WTC11 (cell line): ENCODE measurements around the gene SFMBT1. TPM values are rescaled to one million over a fixed set of nuclear protein-coding genes. Genes with fewer than 3 reads are reported as not detected.

ENCODE experiments used
- ATAC-seq: fragments of 200-7000 bp; cut with Tn5 transposase; 2 replicates; pipeline ENCODE4 v1.10.0; 2021; ENCODE audit warnings: mild to moderate bottlenecking, moderate library complexity
- CTCF ChIA-PET: fragments of 300-600 bp; sonication (Branson Sonifier 250); formaldehyde crosslinking; loops from one replicate; lab custom pipeline; 2021; ENCODE audit warnings: antibody characterized with exemption; lab: Charles Lee
- POLR2A ChIA-PET: fragments of 350-600 bp; sonication (Branson Sonifier 250); formaldehyde crosslinking; loops from one replicate; lab custom pipeline; 2021; ENCODE audit warnings: antibody characterized with exemption; lab: Charles Lee
- DNase-seq: peaks from one replicate; pipeline ENCODE4 v3.0.0; 2021; ENCODE audit warnings: low spot score
- H3K27ac Mint-ChIP-seq: 2 replicates; pipeline ENCODE4 v1.8.0; 2021; ENCODE audit warnings: mixed read lengths
- H3K27me3 Mint-ChIP-seq: 2 replicates; pipeline ENCODE4 v1.8.0; 2021; ENCODE audit warnings: low read depth, mild to moderate bottlenecking, moderate library complexity, mixed read lengths
- H3K36me3 Mint-ChIP-seq: 2 replicates; pipeline ENCODE4 v1.8.0; 2021; ENCODE audit warnings: mixed read lengths
- H3K4me1 Mint-ChIP-seq: 2 replicates; pipeline ENCODE4 v1.8.0; 2022; ENCODE audit warnings: mixed read lengths
- H3K4me3 Mint-ChIP-seq: 2 replicates; pipeline ENCODE4 v1.8.0; 2021; ENCODE audit warnings: mild to moderate bottlenecking, moderate library complexity, mixed read lengths
- H3K9me3 Mint-ChIP-seq: 2 replicates; pipeline ENCODE4 v1.8.0; 2021; ENCODE audit warnings: mixed read lengths
- ARID4B ChIP-seq: sonication (generic); formaldehyde crosslinking; IDR thresholded peaks from 2 replicates; pipeline ENCODE4 v1.8.0; 2023; ENCODE audit warnings: missing genetic modification reagents, mild to moderate bottlenecking, borderline replicate concordance
- ATF1 ChIP-seq: sonication (generic); formaldehyde crosslinking; IDR thresholded peaks from 2 replicates; pipeline ENCODE4 v1.8.1; 2023; ENCODE audit warnings: mild to moderate bottlenecking, moderate library complexity, missing genetic modification reagents
- CREM ChIP-seq: sonication (generic); formaldehyde crosslinking; IDR thresholded peaks from 2 replicates; pipeline ENCODE4 v1.8.1; 2022; ENCODE audit warnings: mild to moderate bottlenecking, missing genetic modification reagents, moderate library complexity
- E2F4 ChIP-seq: sonication (generic); formaldehyde crosslinking; IDR thresholded peaks from 2 replicates; pipeline ENCODE4 v1.8.1; 2022; ENCODE audit warnings: low read depth, mild to moderate bottlenecking, moderate library complexity, missing genetic modification reagents, borderline replicate concordance
- FOXK1 ChIP-seq: sonication (generic); formaldehyde crosslinking; IDR thresholded peaks from 2 replicates; pipeline ENCODE4 v1.8.0; 2022; ENCODE audit warnings: mild to moderate bottlenecking, moderate library complexity, missing genetic modification reagents
- HMGXB4 ChIP-seq: sonication (generic); formaldehyde crosslinking; IDR thresholded peaks from 2 replicates; pipeline ENCODE4 v1.8.1; 2023; ENCODE audit warnings: mild to moderate bottlenecking, moderate library complexity, missing genetic modification reagents
- RELA ChIP-seq: sonication (generic); formaldehyde crosslinking; IDR thresholded peaks from 2 replicates; pipeline ENCODE4 v1.8.1; 2022; ENCODE audit warnings: missing genetic modification reagents, mild to moderate bottlenecking, borderline replicate concordance
- SOX15 ChIP-seq: fragments of 250-450 bp; sonication (Bioruptor Pico); IDR thresholded peaks from 2 replicates; pipeline ENCODE4 v1.9.0; 2021; ENCODE audit warnings: mild to moderate bottlenecking
- SP1 ChIP-seq: sonication (generic); formaldehyde crosslinking; conservative IDR thresholded peaks from 2 replicates; pipeline ENCODE4 v1.8.1; 2022; ENCODE audit warnings: missing genetic modification reagents
- TCF7 ChIP-seq: sonication (generic); formaldehyde crosslinking; IDR thresholded peaks from 2 replicates; pipeline ENCODE4 v1.8.0; 2022; ENCODE audit warnings: mild to moderate bottlenecking, low read depth, missing genetic modification reagents, moderate library complexity
- TEAD1 ChIP-seq: sonication (generic); formaldehyde crosslinking; IDR thresholded peaks from 2 replicates; pipeline ENCODE4 v1.8.0; 2022; ENCODE audit warnings: mild to moderate bottlenecking, missing genetic modification reagents
- TEAD4 ChIP-seq: sonication (generic); formaldehyde crosslinking; IDR thresholded peaks from 2 replicates; pipeline ENCODE4 v1.8.0; 2022; ENCODE audit warnings: mild to moderate bottlenecking, missing genetic modification reagents
- TP53 ChIP-seq: sonication (generic); formaldehyde crosslinking; IDR thresholded peaks from 2 replicates; pipeline ENCODE4 v1.8.1; 2023; ENCODE audit warnings: mild to moderate bottlenecking, missing genetic modification reagents
- ZNF232 ChIP-seq: sonication (generic); formaldehyde crosslinking; IDR thresholded peaks from 2 replicates; pipeline ENCODE4 v1.8.0; 2022; ENCODE audit warnings: mild to moderate bottlenecking, missing genetic modification reagents
- ZNF263 ChIP-seq: sonication (generic); formaldehyde crosslinking; IDR thresholded peaks from 2 replicates; pipeline ENCODE4 v1.8.1; 2022; ENCODE audit warnings: low read depth, mild to moderate bottlenecking, moderate library complexity, missing genetic modification reagents
- ZNF416 ChIP-seq: fragments of 250-450 bp; sonication (Bioruptor Pico); IDR thresholded peaks from 2 replicates; pipeline ENCODE4 v1.9.0; 2021; ENCODE audit warnings: mild to moderate bottlenecking, inconsistent platforms
- total RNA-seq: library from RNA; stranded (reverse); gene quantifications from 3 replicates; pipeline ENCODE4 v1.2.3, GENCODE V29; 2021
- TF ChIP-seq, protein P1 (sequence below): sonication (generic); formaldehyde crosslinking; IDR thresholded peaks from 2 replicates; pipeline ENCODE4 v1.8.0; 2023; ENCODE audit warnings: missing genetic modification reagents
- TF ChIP-seq, protein P2 (sequence below): sonication (generic); formaldehyde crosslinking; IDR thresholded peaks from 2 replicates; pipeline ENCODE4 v1.8.0; 2022; ENCODE audit warnings: mild to moderate bottlenecking, missing genetic modification reagents
- TF ChIP-seq, protein P3 (sequence below): sonication (generic); formaldehyde crosslinking; conservative IDR thresholded peaks from 2 replicates; pipeline ENCODE4 v1.8.1; 2023; ENCODE audit warnings: mild to moderate bottlenecking, low read depth, missing genetic modification reagents, moderate library complexity
- TF ChIP-seq, protein P4 (sequence below): sonication (generic); formaldehyde crosslinking; IDR thresholded peaks from 2 replicates; pipeline ENCODE4 v1.8.1; 2023; ENCODE audit warnings: mild to moderate bottlenecking, missing genetic modification reagents, moderate library complexity

The SFMBT1 gene
- total RNA-seq, 1 experiment from 2014 or later, result 20.9 TPM

DNA sequence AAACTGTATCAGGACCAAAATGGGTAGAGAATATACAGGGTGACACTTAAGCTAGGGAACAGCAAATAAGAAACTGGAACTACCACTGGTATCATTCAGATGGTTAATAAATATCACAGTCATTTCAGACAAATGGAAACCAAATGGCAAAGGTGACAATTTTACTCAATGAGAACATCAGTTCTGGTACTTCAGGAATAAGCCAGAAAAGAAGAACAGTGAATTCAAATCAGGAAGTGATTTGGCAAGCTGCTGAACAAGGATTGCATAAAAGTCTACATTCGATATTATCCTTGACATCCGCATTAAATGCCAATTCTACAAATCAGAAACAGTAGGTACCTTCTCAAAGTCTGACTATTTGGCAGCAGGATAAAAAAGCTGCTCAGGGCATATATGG lies 125.0 kb downstream of the SFMBT1 start:
- POLR2A ChIA-PET, result interaction anchor here (0.7 kb wide), 1 partner anchor 69 kb away, joined by 3 read pairs; no protein-coding TSS in a partner anchor
- CTCF ChIA-PET, result no interaction called here
- ATAC-seq (no peak), DNase-seq (no peak)
- H3K4me1 Mint-ChIP-seq, result peaks cover 3% of the 10 kb centered on the region
- no peaks in the 10 kb centered on the region for H3K27me3 Mint-ChIP-seq
- H3K9me3 Mint-ChIP-seq, result no peaks in the 10 kb centered on the region
- no peak overlapping the region for H3K4me3 Mint-ChIP-seq
- peaks cover 20% of the 10 kb centered on the region for H3K36me3 Mint-ChIP-seq
- H3K27ac Mint-ChIP-seq, result no peak overlapping the region
- TF ChIP-seq, protein P1, sequence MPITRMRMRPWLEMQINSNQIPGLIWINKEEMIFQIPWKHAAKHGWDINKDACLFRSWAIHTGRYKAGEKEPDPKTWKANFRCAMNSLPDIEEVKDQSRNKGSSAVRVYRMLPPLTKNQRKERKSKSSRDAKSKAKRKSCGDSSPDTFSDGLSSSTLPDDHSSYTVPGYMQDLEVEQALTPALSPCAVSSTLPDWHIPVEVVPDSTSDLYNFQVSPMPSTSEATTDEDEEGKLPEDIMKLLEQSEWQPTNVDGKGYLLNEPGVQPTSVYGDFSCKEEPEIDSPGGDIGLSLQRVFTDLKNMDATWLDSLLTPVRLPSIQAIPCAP (CRISPR knock-in tag), result no peak
- TF ChIP-seq TEAD1 (CRISPR knock-in tag) (no peak), ZNF263 (no peak), ZNF416 (no peak)
- TF ChIP-seq, all 79 proteins: peak for 0

DNA sequence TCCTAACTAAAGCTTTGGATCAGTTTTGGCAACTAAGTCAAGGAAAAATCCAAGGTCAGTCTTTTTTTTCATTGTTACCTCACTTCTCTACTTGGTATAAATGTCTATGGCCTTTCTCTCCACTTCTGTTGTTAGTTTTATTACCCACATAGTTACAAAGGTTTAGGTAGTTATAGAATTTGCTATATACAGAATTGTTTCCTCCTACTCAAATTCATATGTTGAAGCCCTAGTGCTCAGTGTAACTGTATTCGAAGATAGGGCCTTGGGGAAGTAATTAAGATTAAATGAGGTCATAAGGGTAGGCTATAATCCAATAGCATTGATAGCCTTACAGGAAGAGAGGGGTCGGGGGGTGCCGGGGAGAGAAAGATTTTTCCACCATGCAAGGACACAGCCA lies 128.8 kb downstream of the SFMBT1 start:
- H3K27ac Mint-ChIP-seq, result no peak overlapping the region
- no peaks in the 10 kb centered on the region for H3K9me3 Mint-ChIP-seq
- no peaks in the 10 kb centered on the region for H3K27me3 Mint-ChIP-seq
- H3K4me1 Mint-ChIP-seq, result peaks cover 3% of the 10 kb centered on the region
- peaks cover 20% of the 10 kb centered on the region for H3K36me3 Mint-ChIP-seq
- ATAC-seq (no peak), DNase-seq (no peak)
- no peak overlapping the region for H3K4me3 Mint-ChIP-seq
- CTCF ChIA-PET, result no interaction called here
- TF ChIP-seq TP53 (no peak), ZNF416 (no peak), ATF1 (CRISPR knock-in tag) (no peak), CREM (no peak), ARID4B (CRISPR knock-in tag) (no peak), HMGXB4 (no peak), SP1 (CRISPR knock-in tag) (no peak), E2F4 (no peak), TEAD4 (CRISPR knock-in tag) (no peak)
- TF ChIP-seq, protein P2, sequence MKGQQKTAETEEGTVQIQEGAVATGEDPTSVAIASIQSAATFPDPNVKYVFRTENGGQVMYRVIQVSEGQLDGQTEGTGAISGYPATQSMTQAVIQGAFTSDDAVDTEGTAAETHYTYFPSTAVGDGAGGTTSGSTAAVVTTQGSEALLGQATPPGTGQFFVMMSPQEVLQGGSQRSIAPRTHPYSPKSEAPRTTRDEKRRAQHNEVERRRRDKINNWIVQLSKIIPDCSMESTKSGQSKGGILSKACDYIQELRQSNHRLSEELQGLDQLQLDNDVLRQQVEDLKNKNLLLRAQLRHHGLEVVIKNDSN, result no peak
- TF ChIP-seq, all 79 proteins: peak for 0
- POLR2A ChIA-PET, result no interaction called here

DNA sequence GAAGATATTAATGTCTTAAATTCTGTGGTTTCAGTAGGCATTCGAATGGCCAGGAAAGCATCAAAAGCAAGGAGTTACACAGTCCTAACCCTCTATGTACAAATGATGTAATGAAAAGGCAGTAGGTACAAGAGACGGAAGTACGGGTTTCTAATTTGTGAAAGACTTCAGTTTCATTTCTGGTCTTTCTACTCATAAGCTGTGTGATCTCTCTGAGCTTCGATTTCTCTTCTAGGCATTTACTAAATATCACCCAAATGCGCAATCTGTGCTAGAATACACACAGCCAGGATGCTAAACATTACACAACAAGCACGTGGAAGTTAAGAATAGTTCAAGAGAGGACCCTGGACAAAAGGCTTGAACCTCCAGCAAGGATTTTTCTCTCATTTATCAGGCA lies 130.6 kb downstream of the SFMBT1 start:
- H3K9me3 Mint-ChIP-seq, result no peaks in the 10 kb centered on the region
- POLR2A ChIA-PET, result no interaction called here
- H3K27ac Mint-ChIP-seq, result no peak overlapping the region
- no peaks in the 10 kb centered on the region for H3K27me3 Mint-ChIP-seq
- H3K4me3 Mint-ChIP-seq, result no peak overlapping the region
- no peaks in the 10 kb centered on the region for H3K4me1 Mint-ChIP-seq
- CTCF ChIA-PET, result interaction anchor here (1.4 kb wide), 1 partner anchor 20 kb away, joined by 3 read pairs; no protein-coding TSS in a partner anchor
- ATAC-seq (no peak), DNase-seq (no peak)
- peaks cover 16% of the 10 kb centered on the region for H3K36me3 Mint-ChIP-seq
- TF ChIP-seq ZNF232 (CRISPR knock-in tag) (no peak), TCF7 (CRISPR knock-in tag) (no peak), RELA (no peak), FOXK1 (CRISPR knock-in tag) (no peak), SOX15 (no peak)
- TF ChIP-seq, protein P3, sequence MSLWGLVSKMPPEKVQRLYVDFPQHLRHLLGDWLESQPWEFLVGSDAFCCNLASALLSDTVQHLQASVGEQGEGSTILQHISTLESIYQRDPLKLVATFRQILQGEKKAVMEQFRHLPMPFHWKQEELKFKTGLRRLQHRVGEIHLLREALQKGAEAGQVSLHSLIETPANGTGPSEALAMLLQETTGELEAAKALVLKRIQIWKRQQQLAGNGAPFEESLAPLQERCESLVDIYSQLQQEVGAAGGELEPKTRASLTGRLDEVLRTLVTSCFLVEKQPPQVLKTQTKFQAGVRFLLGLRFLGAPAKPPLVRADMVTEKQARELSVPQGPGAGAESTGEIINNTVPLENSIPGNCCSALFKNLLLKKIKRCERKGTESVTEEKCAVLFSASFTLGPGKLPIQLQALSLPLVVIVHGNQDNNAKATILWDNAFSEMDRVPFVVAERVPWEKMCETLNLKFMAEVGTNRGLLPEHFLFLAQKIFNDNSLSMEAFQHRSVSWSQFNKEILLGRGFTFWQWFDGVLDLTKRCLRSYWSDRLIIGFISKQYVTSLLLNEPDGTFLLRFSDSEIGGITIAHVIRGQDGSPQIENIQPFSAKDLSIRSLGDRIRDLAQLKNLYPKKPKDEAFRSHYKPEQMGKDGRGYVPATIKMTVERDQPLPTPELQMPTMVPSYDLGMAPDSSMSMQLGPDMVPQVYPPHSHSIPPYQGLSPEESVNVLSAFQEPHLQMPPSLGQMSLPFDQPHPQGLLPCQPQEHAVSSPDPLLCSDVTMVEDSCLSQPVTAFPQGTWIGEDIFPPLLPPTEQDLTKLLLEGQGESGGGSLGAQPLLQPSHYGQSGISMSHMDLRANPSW (CRISPR knock-in tag), result no peak
- TF ChIP-seq, protein P4, sequence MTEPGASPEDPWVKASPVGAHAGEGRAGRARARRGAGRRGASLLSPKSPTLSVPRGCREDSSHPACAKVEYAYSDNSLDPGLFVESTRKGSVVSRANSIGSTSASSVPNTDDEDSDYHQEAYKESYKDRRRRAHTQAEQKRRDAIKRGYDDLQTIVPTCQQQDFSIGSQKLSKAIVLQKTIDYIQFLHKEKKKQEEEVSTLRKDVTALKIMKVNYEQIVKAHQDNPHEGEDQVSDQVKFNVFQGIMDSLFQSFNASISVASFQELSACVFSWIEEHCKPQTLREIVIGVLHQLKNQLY (CRISPR knock-in tag), result no peak
